Keratinocyte (primary cell): ENCODE results near the gene BLTP2. TPM values are rescaled to one million over a fixed set of nuclear protein-coding genes. Genes with fewer than 3 reads are reported as not detected.

Experiments
- DNase-seq: peaks from one replicate; pipeline ENCODE4 v3.0.0-alpha.2; 2011; ENCODE audit warnings: low read depth, missing footprints, low spot score
- FAIRE-seq: peaks from 2 replicates; lab custom pipeline; 2011; peaks lifted over from hg19 to GRCh38; lab: Jason Lieb, UNC
- H2AFZ ChIP-seq: 2 replicates; pipeline ENCODE4 v1.6.0; 2012; ENCODE audit warnings: low read length, control low read depth, inconsistent platforms; ENCODE audit not compliant: control insufficient read depth
- H3K27ac ChIP-seq: 2 replicates; pipeline ENCODE4 v1.5.1; 2011; ENCODE audit warnings: low read length; ENCODE audit not compliant: control insufficient read depth, insufficient read depth
- H3K27me3 ChIP-seq: 3 replicates; pipeline ENCODE4 v1.6.0; 2011; ENCODE audit warnings: low read length; ENCODE audit not compliant: control insufficient read depth, insufficient read depth; ENCODE audit errors: extremely low read depth
- H3K36me3 ChIP-seq, 2 experiments: 2 replicates in 1 of 2; 3 replicates in 1 of 2; pipeline ENCODE4 v1.5.1; 2011; ENCODE audit warnings: low read length in 2 of 2, mild to moderate bottlenecking in 1 of 2; ENCODE audit not compliant: control insufficient read depth in 2 of 2, insufficient read depth in 2 of 2; ENCODE audit errors: extremely low read depth in 1 of 2
- H3K4me1 ChIP-seq: 3 replicates; pipeline ENCODE4 v1.5.1; 2011; ENCODE audit warnings: low read length; ENCODE audit not compliant: control insufficient read depth, insufficient read depth; ENCODE audit errors: extremely low read depth
- H3K4me2 ChIP-seq: 3 replicates; pipeline ENCODE4 v1.6.0; 2011; ENCODE audit warnings: low read depth, low read length; ENCODE audit not compliant: control insufficient read depth, insufficient read depth; ENCODE audit errors: extremely low read depth
- H3K4me3 ChIP-seq, 3 experiments: fragments of 200-600 bp in 1 of 3; sonication (generic) in 1 of 3; 2 replicates in 2 of 3; 3 replicates in 1 of 3; pipeline ENCODE4 v1.5.1; 2011 to 2016; ENCODE audit warnings: low read length in 3 of 3, mild to moderate bottlenecking in 3 of 3, control low read depth in 2 of 3, inconsistent platforms in 1 of 3, low read depth in 1 of 3, mixed read lengths in 1 of 3, mixed run types in 1 of 3, moderate library complexity in 1 of 3; ENCODE audit not compliant: control insufficient read depth in 2 of 3, insufficient read depth in 2 of 3; ENCODE audit errors: extremely low read depth in 1 of 3
- H3K79me2 ChIP-seq: 2 replicates; pipeline ENCODE4 v1.6.0; 2012; ENCODE audit warnings: low read length; ENCODE audit not compliant: control insufficient read depth, insufficient read depth
- H3K9ac ChIP-seq: 3 replicates; pipeline ENCODE4 v1.6.0; 2011; ENCODE audit warnings: low read length; ENCODE audit not compliant: control insufficient read depth, insufficient read depth; ENCODE audit errors: extremely low read depth
- H3K9me1 ChIP-seq: 3 replicates; pipeline ENCODE4 v1.6.0; 2011; ENCODE audit warnings: low read length; ENCODE audit not compliant: control insufficient read depth, insufficient read depth; ENCODE audit errors: extremely low read depth
- H3K9me3 ChIP-seq: 2 replicates; pipeline ENCODE4 v1.5.1; 2012; ENCODE audit warnings: low read depth, low read length; ENCODE audit not compliant: control insufficient read depth
- H4K20me1 ChIP-seq: 3 replicates; pipeline ENCODE4 v1.6.0; 2011; ENCODE audit warnings: low read length; ENCODE audit not compliant: control insufficient read depth, insufficient read depth; ENCODE audit errors: extremely low read depth
- CTCF ChIP-seq, 3 experiments: IDR thresholded peaks in 1 of 3; conservative IDR thresholded peaks in 1 of 3; optimal IDR thresholded peaks in 1 of 3; 2 replicates in 2 of 3; 3 replicates in 1 of 3; pipeline versions ENCODE3 to v1.5.1; 2011; ENCODE audit warnings: low read length in 3 of 3, mild to moderate bottlenecking in 3 of 3, moderate library complexity in 2 of 3, control low read depth in 1 of 3, inconsistent platforms in 1 of 3; ENCODE audit not compliant: insufficient read depth in 2 of 3; ENCODE audit errors: extremely low read depth in 1 of 3
- EZH2 ChIP-seq: IDR thresholded peaks from one replicate; pipeline ENCODE4 v1.6.1; 2012; ENCODE audit warnings: inconsistent platforms, mild to moderate bottlenecking, low read length, moderate library complexity
- dilution Hi-C: fragments of 300-500 bp; cut with MboI; formaldehyde crosslinking; loops from one replicate; pipeline ENCODE4 v1.7.0; 2020; ENCODE audit warnings: low sequenced_read_pairs; ENCODE audit not compliant: extremely low pct_ligation_motif_present
- polyA plus RNA-seq, 5 experiments: library from polyadenylated mRNA; depleted of rRNA in 3 of 5; stranded (reverse) in 3 of 5; stranded (forward) in 1 of 5; unstranded in 1 of 5; fragments of >200 nt; gene quantifications; 1 replicate in 1 of 5; 2 replicates in 3 of 5; 3 replicates in 1 of 5; pipeline versions ENCODE4 v1.2.1 to v1.2.3, GENCODE V29; 2011 to 2012; ENCODE audit warnings: missing spikeins in 2 of 5, low read depth in 1 of 5, low replicate concordance in 1 of 5

Gene BLTP2
- polyA plus RNA-seq, 1 donor (not counting 4 experiments of a cell fraction or from before 2014, with no cell fraction given): 98.2 TPM

- Histone ChIP-seq H3K36me3 (peaks cover 58 to 60% of the 10 kb centered on the region in 2 experiments), H2AFZ (no peak overlapping the region), H3K9me3 (no peaks in the 10 kb centered on the region), H4K20me1 (no peaks in the 10 kb centered on the region), H3K4me2 (no peak overlapping the region), H3K4me3 (no peak overlapping the region), H3K79me2 (no peaks in the 10 kb centered on the region), H3K4me1 (no peaks in the 10 kb centered on the region), H3K27me3 (no peaks in the 10 kb centered on the region), H3K9ac (no peak overlapping the region), H3K27ac (no peak overlapping the region), H3K9me1 (no peaks in the 10 kb centered on the region)
- dilution Hi-C loops: no loop called here
- FAIRE-seq: no peak
- TF ChIP-seq CTCF (optimal IDR thresholded peaks at IDR 0.05 in 1 of 3, IDR thresholded peaks at IDR 0.05 in 1 of 3, conservative IDR thresholded peaks at IDR 0.05 in 1 of 3; ENCODE audit: extremely low read depth in 1 of 3, insufficient read depth in 2 of 3, low read length in 3 of 3) (no peak), EZH2 (no peak)
- no peak for DNase-seq
Measured at GRCh38 chr17:28618464-28618863, 26.5 kb downstream of the BLTP2 start.

GRCh38 chr17:28616281-28616680 lies 28.7 kb downstream of the BLTP2 start:
- FAIRE-seq (no peak), DNase-seq (no peak)
- H3K36me3 ChIP-seq: peaks cover 63 to 65% of the 10 kb centered on the region in 2 experiments
- H3K9me1 ChIP-seq: no peaks in the 10 kb centered on the region
- no peaks in the 10 kb centered on the region for H3K9me3 ChIP-seq
- TF ChIP-seq EZH2 (no peak), CTCF (optimal IDR thresholded peaks at IDR 0.05 in 1 of 3, IDR thresholded peaks at IDR 0.05 in 1 of 3, conservative IDR thresholded peaks at IDR 0.05 in 1 of 3; ENCODE audit: extremely low read depth in 1 of 3, insufficient read depth in 2 of 3, low read length in 3 of 3) (no peak)
- dilution Hi-C loops: no loop called here
- no peaks in the 10 kb centered on the region for H3K27me3 ChIP-seq
- no peaks in the 10 kb centered on the region for H3K79me2 ChIP-seq
- H3K27ac ChIP-seq: no peak overlapping the region
- no peak overlapping the region for H2AFZ ChIP-seq
- H3K4me2 ChIP-seq: no peak overlapping the region
- H3K4me3 ChIP-seq: no peak overlapping the region
- H4K20me1 ChIP-seq: no peaks in the 10 kb centered on the region
- H3K9ac ChIP-seq: no peak overlapping the region
- H3K4me1 ChIP-seq: no peaks in the 10 kb centered on the region
